Fibroblast of upper back skin (primary cell): ENCODE results near the gene FKBP5.
"Not testable (repeated sequence)": the region's sequence is repeated elsewhere in the genome, so short reads cannot be mapped to it uniquely, and the experiment has no call there.

Experiments used
- DNase-seq: peaks from one replicate; pipeline ENCODE4 v3.0.0-alpha.2; 2013

The FKBP5 gene

GRCh38 chr6:35687658-35688604 is 784 bp downstream of the FKBP5 start:
- DNase-seq, result peak; percentile 35

- no peak for DNase-seq
Measured at GRCh38 chr6:35686873-35687555, 1.7 kb downstream of the FKBP5 start.

GRCh38 chr6:35686436-35686835 is 2.3 kb downstream of the FKBP5 start:
- DNase-seq, result no peak

- no peak for DNase-seq
Measured at GRCh38 chr6:35683267-35683666, 5.4 kb downstream of the FKBP5 start.

- DNase-seq, result no peak
Measured at GRCh38 chr6:35681298-35681697, 7.4 kb downstream of the FKBP5 start.

- no peak for DNase-seq
Measured at GRCh38 chr6:35679399-35679798, 9.3 kb downstream of the FKBP5 start.

GRCh38 chr6:35678814-35679213 is 9.9 kb downstream of the FKBP5 start:
- DNase-seq, result no peak

GRCh38 chr6:35678021-35678654 is 10.6 kb downstream of the FKBP5 start:
- DNase-seq, result peak; percentile 61

- DNase-seq, result no peak
Measured at GRCh38 chr6:35677456-35677855, 11.3 kb downstream of the FKBP5 start.

GRCh38 chr6:35675871-35676459 is 12.8 kb downstream of the FKBP5 start:
- DNase-seq, result peak; percentile 26

- DNase-seq, result no peak
Measured at GRCh38 chr6:35674594-35674993, 14.1 kb downstream of the FKBP5 start.

- no peak for DNase-seq
Measured at GRCh38 chr6:35673755-35674154, 15.0 kb downstream of the FKBP5 start.

- DNase-seq, result not testable (repeated sequence)
Measured at GRCh38 chr6:35673284-35673666, 15.4 kb downstream of the FKBP5 start.

GRCh38 chr6:35670453-35670852 is 18.3 kb downstream of the FKBP5 start:
- DNase-seq, result not testable (repeated sequence)

GRCh38 chr6:35669451-35670045 is 19.2 kb downstream of the FKBP5 start:
- DNase-seq, result no peak

- DNase-seq, result peak; percentile 85
Measured at GRCh38 chr6:35668744-35669450, 19.8 kb downstream of the FKBP5 start.

- no peak for DNase-seq
Measured at GRCh38 chr6:35668096-35668495, 20.6 kb downstream of the FKBP5 start.

- DNase-seq, result no peak
Measured at GRCh38 chr6:35665573-35665972, 23.1 kb downstream of the FKBP5 start.

GRCh38 chr6:35664945-35665344 is 23.8 kb downstream of the FKBP5 start:
- DNase-seq, result no peak

- peak; percentile 82 for DNase-seq
Measured at GRCh38 chr6:35663447-35664235, 25.1 kb downstream of the FKBP5 start.

- DNase-seq, result no peak
Measured at GRCh38 chr6:35662999-35663398, 25.7 kb downstream of the FKBP5 start.
